Stimulated activated effector memory CD8-positive, alpha-beta T cell treated with anti-CD3 and anti-CD28 coated beads, Interleukin-12 subunit alpha, Interleukin-12 subunit beta, amount 100 ng/mL, for 72 hours (primary cell): Measurements from ENCODE around the gene USH2A.

Experiments used
- ATAC-seq: fragments of 150-1000 bp; cut with Tn5 transposase; 2 replicates; pipeline ENCODE4 v1.10.0; 2021
- DNase-seq, 2 donors: peaks; one replicate each; pipeline ENCODE4 v3.0.0; 2021 to 2022; ENCODE audit warnings: low spot score in 2 of 2
- H3K27ac Mint-ChIP-seq: one replicate; pipeline ENCODE4 v1.8.0; 2022; ENCODE audit warnings: mild to moderate bottlenecking, mixed read lengths
- H3K36me3 Mint-ChIP-seq: one replicate; pipeline ENCODE4 v1.8.0; 2022; ENCODE audit warnings: mild to moderate bottlenecking, mixed read lengths
- H3K4me1 Mint-ChIP-seq: one replicate; pipeline ENCODE4 v1.8.0; 2022; ENCODE audit warnings: mixed read lengths
- H3K4me3 Mint-ChIP-seq: one replicate; pipeline ENCODE4 v1.8.0; 2022; ENCODE audit warnings: mild to moderate bottlenecking, mixed read lengths
- H3K9me3 Mint-ChIP-seq: one replicate; pipeline ENCODE4 v1.8.0; 2022; ENCODE audit warnings: mixed read lengths

The USH2A gene

DNA sequence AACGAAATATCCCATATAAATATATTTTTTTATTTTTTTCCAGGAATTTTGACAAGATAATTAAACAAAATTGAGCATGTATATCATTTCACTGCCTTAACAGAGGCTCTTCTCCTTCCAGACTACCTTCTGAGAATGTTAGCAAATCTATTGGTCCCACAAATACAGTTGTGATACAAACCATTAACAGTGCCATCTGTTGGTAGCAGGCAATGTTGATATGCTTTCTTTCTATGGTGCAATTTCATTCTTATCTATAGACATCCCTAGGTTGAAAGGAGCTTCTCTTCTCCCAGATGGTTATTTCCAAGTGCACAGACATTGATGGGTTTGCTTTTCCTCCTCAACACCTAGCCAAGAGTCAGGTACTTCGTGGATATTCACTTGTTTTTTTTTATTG, 303.6 kb downstream of the USH2A start:
- Mint-ChIP-seq H3K4me3 (no peak overlapping the region), H3K36me3 (no peaks in the 10 kb centered on the region), H3K9me3 (peaks cover 10% of the 10 kb centered on the region), H3K27ac (no peak overlapping the region), H3K4me1 (no peaks in the 10 kb centered on the region)
- no peak for DNase-seq
- no peak for ATAC-seq

DNA sequence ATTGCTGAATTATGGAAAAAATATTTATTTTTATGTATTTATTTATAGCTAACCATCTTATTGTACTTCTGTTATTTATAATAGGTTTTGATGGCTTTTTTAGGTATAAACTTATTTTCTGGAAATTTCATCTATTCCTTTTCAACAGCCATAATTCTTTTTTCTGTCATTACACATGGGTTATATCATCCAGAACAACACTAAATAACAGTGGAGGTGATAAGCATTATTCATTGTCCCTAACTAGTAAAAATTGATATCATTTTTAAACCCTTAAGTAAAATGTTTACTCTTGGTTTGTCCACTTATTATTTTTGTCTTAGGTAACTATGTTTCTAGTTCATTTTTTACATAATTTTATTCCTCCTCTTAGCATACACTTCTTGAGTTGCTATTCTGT, 309.1 kb downstream of the USH2A start:
- Mint-ChIP-seq H3K4me1 (no peaks in the 10 kb centered on the region), H3K4me3 (no peak overlapping the region), H3K27ac (no peak overlapping the region), H3K36me3 (no peaks in the 10 kb centered on the region), H3K9me3 (peaks cover 2% of the 10 kb centered on the region)
- DNase-seq, result no peak
- no peak for ATAC-seq

DNA sequence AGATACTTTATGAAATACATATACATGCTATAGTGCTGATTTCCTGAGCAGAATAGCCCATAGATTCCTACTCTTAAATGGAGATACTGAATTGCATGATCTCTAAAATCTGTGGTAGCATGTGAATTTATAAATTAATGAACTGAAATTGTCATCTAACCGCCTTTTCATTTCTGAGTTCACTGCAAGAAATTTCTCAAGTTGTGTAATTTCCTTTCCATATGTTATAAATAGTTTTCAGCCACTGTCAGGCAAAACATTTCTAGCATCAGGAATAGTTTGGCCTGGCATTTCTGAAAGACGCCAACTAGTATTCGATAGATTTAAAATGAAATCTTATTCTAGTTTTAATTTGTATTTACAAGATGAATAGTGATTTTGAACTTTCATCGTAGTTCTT, 310.1 kb downstream of the USH2A start:
- H3K36me3 Mint-ChIP-seq, result no peaks in the 10 kb centered on the region
- H3K4me3 Mint-ChIP-seq, result no peak overlapping the region
- peaks cover 2% of the 10 kb centered on the region for H3K9me3 Mint-ChIP-seq
- H3K27ac Mint-ChIP-seq, result no peak overlapping the region
- ATAC-seq, result no peak
- H3K4me1 Mint-ChIP-seq, result no peaks in the 10 kb centered on the region
- no peak for DNase-seq

DNA sequence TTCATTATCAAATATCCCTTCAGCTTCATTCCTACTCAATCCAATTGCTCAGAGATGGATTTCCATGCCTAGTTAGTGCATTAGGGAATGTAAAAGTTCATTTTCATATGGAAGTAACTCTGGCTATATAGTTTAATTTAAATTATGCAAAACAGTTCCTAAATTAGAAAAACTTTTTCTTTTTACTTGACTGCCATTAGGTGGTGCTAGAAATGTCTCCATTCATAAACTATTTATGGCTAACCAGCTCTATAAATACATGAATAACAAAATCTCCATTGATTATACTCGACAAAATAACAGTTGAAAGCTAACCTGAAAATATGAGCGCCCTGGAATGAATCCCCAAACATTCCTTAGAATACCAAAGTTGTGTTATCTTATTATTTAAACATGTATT, 311.4 kb downstream of the USH2A start:
- H3K4me1 Mint-ChIP-seq, result no peaks in the 10 kb centered on the region
- DNase-seq (no peak), ATAC-seq (no peak)
- H3K9me3 Mint-ChIP-seq, result peaks cover 5% of the 10 kb centered on the region
- no peaks in the 10 kb centered on the region for H3K36me3 Mint-ChIP-seq
- H3K27ac Mint-ChIP-seq, result no peak overlapping the region
- H3K4me3 Mint-ChIP-seq, result no peak overlapping the region

DNA sequence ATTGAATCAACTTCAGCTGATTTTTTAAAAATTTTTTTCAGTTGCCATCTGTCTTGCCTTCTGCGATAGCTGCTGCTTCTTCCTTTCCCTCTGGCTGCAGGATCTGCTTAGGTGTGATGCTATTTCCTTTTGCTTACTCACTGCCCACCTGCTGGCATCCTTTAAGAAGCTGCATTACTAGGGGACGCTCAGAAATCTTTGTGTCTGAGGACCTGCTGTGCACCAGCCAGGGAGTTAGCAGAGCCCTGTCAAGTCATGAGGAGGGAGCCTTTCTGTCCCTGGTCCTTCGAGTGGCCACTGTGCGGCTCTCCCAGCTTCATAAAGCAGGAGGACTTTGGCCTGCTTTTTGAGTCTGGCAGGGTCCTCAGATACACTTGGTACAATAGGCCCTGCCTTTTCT, 327.8 kb downstream of the USH2A start:
- Mint-ChIP-seq H3K9me3 (peaks cover 31% of the 10 kb centered on the region), H3K36me3 (no peaks in the 10 kb centered on the region)

DNA sequence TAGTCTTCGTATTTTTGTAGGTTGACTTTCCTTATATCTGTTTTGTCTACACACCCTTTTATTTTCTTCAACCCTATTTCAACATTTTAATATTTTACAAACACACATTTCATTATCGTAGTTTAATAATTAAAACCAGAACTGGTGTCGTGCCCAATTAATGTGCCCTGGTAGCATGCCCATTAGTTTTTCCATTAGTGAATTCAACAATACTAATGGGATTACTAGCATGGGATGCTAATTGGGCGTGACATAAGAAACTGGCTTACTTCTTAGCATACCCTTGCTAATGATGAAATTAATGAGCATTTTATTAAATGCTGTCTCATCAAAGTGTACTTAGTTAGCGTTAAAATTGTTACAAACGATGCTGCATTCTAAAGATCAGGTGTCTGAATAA, 332.7 kb downstream of the USH2A start:
- ATAC-seq (no peak), DNase-seq (no peak)
- Mint-ChIP-seq H3K4me1 (no peaks in the 10 kb centered on the region), H3K36me3 (no peaks in the 10 kb centered on the region), H3K27ac (no peak overlapping the region), H3K4me3 (no peak overlapping the region), H3K9me3 (peaks cover 27% of the 10 kb centered on the region)

More for the DNA sequence above, 327.8 kb downstream of the USH2A start:
- Mint-ChIP-seq H3K4me1 (no peaks in the 10 kb centered on the region), H3K4me3 (no peak overlapping the region), H3K27ac (no peak overlapping the region)
- no peak for ATAC-seq
- DNase-seq, result no peak

DNA sequence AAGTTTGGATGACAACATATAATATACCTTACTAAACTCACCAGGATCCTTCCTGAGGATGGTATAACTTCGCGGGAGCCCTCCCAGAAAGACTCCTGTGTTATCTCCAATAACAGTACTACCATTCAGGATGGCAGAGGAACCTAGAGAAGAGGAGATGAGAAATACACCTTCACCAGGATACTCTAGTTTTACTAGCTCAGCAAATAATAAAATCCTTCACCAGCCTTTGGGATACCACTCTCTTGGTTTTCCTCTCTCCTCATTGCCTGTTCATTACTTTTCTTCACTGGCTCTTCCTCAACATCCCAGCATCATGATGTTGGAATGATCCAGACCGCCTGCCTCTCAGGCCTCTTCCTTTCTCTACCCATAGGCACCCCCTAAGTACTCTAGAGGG, 336.6 kb downstream of the USH2A start:
- Mint-ChIP-seq H3K36me3 (no peaks in the 10 kb centered on the region), H3K9me3 (peaks cover 21% of the 10 kb centered on the region), H3K27ac (no peak overlapping the region), H3K4me3 (no peak overlapping the region), H3K4me1 (no peaks in the 10 kb centered on the region)
- ATAC-seq, result no peak
- DNase-seq, result no peak

DNA sequence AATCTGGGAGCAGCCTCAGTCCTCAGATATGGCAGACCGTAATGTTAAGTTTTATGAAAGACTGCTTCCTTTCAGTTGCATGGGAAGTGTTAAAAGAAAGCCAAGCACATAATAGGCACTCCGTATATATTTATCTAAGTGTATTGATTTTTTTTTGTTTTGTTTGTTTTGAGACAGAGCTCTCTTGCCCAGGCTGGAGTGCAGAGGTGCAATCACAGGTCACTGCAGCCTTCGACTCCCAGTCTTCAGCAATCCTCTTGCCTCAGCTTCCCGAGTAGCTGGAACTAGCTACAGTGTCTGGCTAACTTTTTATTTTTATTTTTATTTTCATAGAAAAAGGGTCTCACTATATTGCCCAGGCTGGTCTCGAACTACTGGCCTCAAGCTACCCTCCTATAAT, 341.8 kb downstream of the USH2A start:
- peaks cover 28% of the 10 kb centered on the region for H3K9me3 Mint-ChIP-seq
- ATAC-seq (no peak), DNase-seq (no peak)
- no peaks in the 10 kb centered on the region for H3K4me1 Mint-ChIP-seq
- H3K27ac Mint-ChIP-seq, result no peak overlapping the region
- no peak overlapping the region for H3K4me3 Mint-ChIP-seq
- no peaks in the 10 kb centered on the region for H3K36me3 Mint-ChIP-seq

DNA sequence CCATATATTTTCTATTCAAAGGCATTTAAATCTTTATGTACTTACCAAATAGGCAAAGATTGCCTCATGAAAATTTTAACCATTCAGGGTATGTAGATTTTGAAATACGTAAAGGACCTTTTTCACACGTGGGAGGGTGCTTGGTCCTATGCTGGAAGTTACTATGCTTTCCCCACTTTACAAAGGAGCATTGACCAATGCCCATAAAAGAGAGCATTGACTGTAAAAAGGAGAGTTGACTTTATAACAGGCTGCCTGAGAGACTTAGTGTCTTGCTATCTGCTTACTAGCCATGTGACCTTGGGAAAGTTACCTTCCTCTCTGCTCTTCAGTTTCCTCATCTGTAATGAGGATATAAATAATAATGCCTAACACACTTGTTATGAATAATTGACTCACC, 346.5 kb downstream of the USH2A start:
- H3K27ac Mint-ChIP-seq, result no peak overlapping the region
- no peak overlapping the region for H3K4me3 Mint-ChIP-seq
- no peak for ATAC-seq

DNA sequence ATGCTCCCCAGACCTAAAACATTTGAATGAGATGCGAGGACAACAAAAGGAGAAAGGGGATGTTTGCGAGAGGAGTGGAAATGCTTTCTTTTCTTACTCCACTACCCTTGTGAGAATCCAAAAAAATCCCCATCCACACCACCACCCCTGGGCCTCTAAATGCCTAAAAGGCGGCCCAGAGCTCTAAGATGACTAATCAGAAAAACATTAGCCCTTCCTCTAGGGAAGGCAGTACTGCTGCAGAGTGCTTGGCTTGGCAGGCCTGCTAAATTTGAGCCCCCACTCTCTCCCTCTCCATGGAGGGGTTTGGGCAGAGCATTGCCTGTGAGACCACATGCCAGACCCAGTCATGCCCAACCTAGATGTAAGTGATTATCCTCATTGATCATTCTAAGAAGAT, 347.9 kb downstream of the USH2A start:
- Mint-ChIP-seq H3K4me1 (no peaks in the 10 kb centered on the region), H3K4me3 (no peak overlapping the region), H3K9me3 (peaks cover 17% of the 10 kb centered on the region), H3K27ac (no peak overlapping the region), H3K36me3 (no peaks in the 10 kb centered on the region)
- no peak for DNase-seq
- ATAC-seq, result no peak

More for the DNA sequence above, 346.5 kb downstream of the USH2A start:
- no peak for DNase-seq
- Mint-ChIP-seq H3K4me1 (no peaks in the 10 kb centered on the region), H3K9me3 (peaks cover 21% of the 10 kb centered on the region), H3K36me3 (no peaks in the 10 kb centered on the region)

DNA sequence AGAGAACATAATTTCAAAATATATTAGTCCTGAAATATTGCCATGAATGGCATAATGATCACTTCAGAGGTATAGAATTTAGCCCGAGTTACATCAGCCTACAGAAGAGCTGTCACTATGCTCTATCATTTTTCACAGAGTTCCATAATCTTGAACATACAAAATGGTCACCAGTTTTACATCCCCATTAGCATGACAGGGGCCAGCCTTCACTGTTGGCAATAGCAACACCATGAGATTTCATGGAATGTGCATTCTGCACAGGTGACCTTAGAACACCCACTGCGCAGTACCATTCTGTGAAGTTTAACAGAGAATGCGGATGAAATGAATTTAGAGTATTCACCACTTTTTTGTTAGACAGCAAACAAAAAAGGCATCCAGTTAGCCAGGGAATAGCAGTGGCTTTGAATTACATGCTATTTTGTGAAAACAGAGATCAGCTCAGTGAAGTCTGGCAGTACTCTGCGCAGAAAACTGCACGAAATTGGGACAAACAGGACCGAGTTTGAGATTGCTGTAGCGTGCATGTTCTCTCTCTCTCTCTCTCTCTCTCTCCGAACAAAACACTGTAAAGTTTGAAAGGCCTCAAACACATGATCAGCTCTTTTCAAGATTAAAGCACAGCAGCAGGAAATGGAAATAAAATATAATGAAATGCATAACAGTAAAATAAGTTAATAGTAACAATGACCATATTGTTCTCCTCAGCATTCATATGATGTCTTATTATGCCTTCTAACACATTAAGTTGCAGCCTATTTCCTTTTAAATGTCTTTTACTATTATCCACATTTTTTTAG, 349.3 kb downstream of the USH2A start:
- no peaks in the 10 kb centered on the region for H3K4me1 Mint-ChIP-seq
- H3K9me3 Mint-ChIP-seq, result peaks cover 4% of the 10 kb centered on the region
- no peak for ATAC-seq
- DNase-seq, result no peak
- H3K27ac Mint-ChIP-seq, result no peak overlapping the region
- H3K4me3 Mint-ChIP-seq, result no peak overlapping the region
- no peaks in the 10 kb centered on the region for H3K36me3 Mint-ChIP-seq

DNA sequence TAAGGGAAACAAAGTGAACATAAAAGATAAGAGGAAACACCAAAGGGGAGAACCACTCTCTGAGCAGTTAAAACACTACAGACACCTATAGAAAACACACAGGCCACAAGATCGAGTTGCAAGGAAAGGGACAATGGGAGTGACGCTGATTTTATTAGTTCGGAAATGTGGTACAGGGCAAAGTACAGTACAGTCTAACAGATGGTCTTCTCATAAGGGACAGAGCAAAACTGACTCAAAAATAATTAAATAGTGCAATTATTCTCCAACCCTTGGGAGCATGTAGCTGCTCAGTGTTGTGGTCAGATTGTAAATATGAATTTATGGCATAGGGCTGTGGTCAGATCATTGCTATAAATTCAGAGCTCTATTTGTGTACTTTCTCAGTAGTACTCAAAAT, 352.0 kb downstream of the USH2A start:
- no peak for ATAC-seq
- no peaks in the 10 kb centered on the region for H3K36me3 Mint-ChIP-seq
- H3K27ac Mint-ChIP-seq, result no peak overlapping the region

DNA sequence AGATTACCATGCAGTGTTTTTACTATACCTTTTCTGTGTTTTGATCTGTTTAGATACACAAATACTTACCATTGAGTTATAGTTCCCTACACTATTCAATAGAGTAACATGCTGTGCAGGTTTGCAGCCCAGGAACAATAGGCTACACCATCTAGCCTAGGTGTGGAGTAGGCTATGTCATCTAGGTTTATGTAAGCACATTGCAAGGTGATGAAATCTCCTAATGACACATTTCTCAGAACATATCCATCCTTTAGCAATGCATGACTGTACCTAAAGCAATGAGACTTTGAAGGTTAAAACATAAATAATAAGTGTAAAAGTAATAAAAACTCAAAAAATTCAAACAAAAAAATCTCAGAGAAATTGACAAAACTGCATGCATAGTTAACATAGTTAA, 358.6 kb downstream of the USH2A start:
- ATAC-seq, result no peak
- no peak overlapping the region for H3K4me3 Mint-ChIP-seq
- no peaks in the 10 kb centered on the region for H3K36me3 Mint-ChIP-seq
- DNase-seq, result no peak
- H3K27ac Mint-ChIP-seq, result no peak overlapping the region
- no peaks in the 10 kb centered on the region for H3K4me1 Mint-ChIP-seq
- H3K9me3 Mint-ChIP-seq, result peaks cover 29% of the 10 kb centered on the region

More for the DNA sequence above, 352.0 kb downstream of the USH2A start:
- Mint-ChIP-seq H3K4me3 (no peak overlapping the region), H3K4me1 (no peaks in the 10 kb centered on the region), H3K9me3 (peaks cover 16% of the 10 kb centered on the region)
- no peak for DNase-seq

DNA sequence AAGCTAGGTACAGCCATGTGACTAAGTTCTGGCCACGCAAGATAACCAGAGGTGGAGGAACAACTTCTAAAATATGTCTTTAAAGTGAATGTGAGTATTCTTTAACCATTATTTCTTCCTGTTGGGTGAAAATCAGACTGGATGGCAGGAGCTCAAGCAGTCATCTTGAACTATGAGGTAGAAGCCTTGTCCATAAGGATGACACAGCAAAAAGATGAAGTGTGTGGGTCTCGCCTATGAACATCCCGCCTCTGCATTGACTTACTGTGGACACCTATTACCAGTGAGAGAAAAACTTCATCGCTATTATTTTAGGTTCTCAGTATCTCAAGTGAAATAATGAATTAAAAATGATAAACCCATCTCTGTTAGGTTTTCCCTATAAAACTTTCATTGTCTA, 365.3 kb downstream of the USH2A start:
- no peaks in the 10 kb centered on the region for H3K4me1 Mint-ChIP-seq
- H3K4me3 Mint-ChIP-seq, result no peak overlapping the region
- ATAC-seq, result no peak
- peaks cover 8% of the 10 kb centered on the region for H3K9me3 Mint-ChIP-seq
- H3K27ac Mint-ChIP-seq, result no peak overlapping the region
- no peaks in the 10 kb centered on the region for H3K36me3 Mint-ChIP-seq
- no peak for DNase-seq

DNA sequence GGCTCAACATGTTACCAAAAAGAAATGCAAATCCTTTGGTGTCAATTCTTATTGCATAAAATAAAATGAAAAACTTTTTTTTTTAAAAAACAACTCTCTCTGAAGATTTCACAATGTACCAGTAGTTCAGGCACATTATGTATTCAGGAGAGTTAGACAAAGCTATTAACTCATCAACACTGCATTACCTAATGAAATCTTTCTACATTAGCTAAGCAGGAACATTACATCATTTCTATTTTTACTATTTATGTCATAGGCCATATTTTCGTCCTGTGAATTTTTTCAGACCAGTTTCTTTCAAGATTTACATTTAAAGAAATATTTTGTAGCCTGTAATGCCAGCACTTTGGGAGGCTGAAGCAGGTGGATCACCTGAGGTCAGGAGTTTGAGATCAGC, 366.2 kb downstream of the USH2A start:
- DNase-seq (no peak), ATAC-seq (no peak)
- H3K4me1 Mint-ChIP-seq, result no peaks in the 10 kb centered on the region
- H3K36me3 Mint-ChIP-seq, result no peaks in the 10 kb centered on the region
- no peak overlapping the region for H3K27ac Mint-ChIP-seq
- peaks cover 6% of the 10 kb centered on the region for H3K9me3 Mint-ChIP-seq
- H3K4me3 Mint-ChIP-seq, result no peak overlapping the region

DNA sequence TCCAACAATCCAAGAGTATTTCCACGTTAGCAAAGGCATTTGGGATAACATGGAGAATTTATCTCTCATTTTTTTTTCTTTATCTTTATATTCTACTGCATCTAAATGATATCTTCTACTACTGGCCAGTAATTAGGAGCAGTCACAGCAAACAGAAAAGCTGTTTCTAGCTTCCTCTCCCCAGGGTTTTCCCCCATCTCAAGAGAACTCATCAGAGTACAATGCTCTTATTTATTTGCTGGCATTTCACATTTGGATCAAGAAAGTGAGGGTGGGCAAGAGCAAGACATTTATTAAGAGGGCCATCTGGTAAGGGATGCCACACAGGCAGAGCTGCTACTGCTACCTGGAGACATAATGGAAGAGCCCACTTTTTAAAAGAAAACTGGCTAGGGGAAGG, 368.2 kb downstream of the USH2A start:
- Mint-ChIP-seq H3K36me3 (no peaks in the 10 kb centered on the region), H3K9me3 (peaks cover 12% of the 10 kb centered on the region)
- no peak for ATAC-seq

DNA sequence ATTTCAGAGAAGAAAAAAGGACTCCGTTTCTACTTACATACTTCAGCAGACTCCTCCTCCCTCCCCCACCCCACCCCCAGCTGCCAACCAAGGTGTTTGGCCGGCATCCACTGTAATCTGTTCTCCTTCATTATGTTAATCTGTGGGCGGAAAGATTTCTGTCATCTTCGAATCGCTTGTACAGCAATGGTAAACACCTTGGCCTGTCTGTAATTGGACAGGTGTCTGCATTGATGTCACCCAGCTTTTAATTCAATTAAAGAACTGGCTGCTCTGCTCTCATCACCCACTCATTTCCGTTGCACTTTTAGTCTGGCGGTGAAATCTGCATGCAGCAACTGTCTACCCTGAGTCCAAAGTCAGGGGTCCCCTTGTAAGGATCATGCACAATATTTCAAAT, 368.6 kb downstream of the USH2A start:
- no peak for DNase-seq
- Mint-ChIP-seq H3K27ac (no peak overlapping the region), H3K9me3 (peaks cover 16% of the 10 kb centered on the region), H3K4me1 (no peaks in the 10 kb centered on the region), H3K36me3 (no peaks in the 10 kb centered on the region), H3K4me3 (no peak overlapping the region)
- no peak for ATAC-seq

More for the DNA sequence above, 368.2 kb downstream of the USH2A start:
- Mint-ChIP-seq H3K4me1 (no peaks in the 10 kb centered on the region), H3K27ac (no peak overlapping the region), H3K4me3 (no peak overlapping the region)
- no peak for DNase-seq
